Measurements from ENCODE around the gene TMEM106B.
"Not testable (repeated sequence)": the region's sequence is repeated elsewhere in the genome, so short reads cannot be mapped to it uniquely, and the experiment has no call there.

Gene TMEM106B

DNA sequence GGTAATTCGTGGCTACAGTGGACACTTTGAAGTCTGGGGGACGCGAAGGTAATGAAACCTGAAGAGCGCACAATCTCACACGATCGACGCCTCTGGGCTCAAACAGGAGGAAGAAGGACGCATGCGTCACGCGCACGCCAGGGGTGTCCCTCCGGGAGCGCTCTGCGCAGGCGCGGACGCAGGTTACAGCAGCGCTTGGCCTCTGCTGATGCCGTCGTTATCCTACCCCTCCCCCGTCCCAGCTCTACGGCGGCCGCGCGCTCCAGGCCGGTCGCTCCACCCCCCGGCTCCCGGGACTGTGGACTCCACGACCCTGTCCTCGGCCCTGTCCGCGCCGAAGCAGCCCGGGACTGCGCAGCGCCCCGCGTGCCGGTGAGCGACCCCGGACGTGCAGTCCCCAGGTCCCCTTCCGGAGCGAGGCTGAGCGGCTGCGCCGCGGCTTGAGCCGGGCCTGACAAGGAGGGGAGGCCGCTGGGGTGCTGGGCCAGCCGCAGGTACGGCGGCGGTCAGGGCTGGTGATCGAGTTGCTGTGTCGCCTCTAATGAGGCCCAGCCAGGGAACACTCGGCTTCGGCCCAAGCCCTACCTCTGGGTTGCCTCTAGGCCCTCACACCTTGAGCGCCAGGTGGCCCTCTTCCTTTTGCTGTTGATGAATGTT is at the start of gene TMEM106B:
Gene TMEM106B (plus strand): TSS at position 241 of the 657 bp plus-strand sequence. CDS start 3,517 bp downstream, outside the sequence.
- DNase-seq, result peak; percentile 97

DNA sequence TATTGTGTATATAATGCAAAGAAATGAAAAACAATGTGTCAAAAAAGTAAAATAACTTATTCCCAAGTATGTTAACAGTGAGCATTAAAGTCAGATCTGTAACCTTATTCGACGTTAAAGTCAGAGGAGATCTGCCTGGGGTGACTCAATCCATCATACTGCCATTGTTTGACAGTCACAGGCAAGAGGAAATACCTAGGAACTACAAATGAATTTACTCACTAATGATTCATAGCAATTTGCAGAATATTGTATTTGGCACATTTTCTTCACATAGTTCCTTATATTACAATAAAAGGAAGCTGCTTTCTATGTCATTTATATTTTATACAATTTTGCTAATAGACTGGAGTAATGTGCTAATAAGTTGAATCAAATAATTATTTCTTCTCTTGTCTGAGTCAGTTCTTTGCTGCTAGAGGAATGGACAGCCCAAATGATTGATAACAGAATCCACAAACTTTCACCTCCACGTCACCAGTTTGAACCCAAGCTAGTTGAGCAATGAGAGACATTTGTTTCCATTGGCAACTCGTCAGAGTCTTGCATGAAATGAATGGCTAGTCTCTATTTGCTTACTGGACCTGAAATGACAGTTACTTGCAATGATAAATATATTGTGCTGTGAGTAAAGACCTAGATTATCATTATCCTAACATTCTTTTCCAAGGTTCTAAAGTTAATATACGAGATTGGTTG is 48.5 kb upstream of the TMEM106B start:
- no peak for DNase-seq

DNA sequence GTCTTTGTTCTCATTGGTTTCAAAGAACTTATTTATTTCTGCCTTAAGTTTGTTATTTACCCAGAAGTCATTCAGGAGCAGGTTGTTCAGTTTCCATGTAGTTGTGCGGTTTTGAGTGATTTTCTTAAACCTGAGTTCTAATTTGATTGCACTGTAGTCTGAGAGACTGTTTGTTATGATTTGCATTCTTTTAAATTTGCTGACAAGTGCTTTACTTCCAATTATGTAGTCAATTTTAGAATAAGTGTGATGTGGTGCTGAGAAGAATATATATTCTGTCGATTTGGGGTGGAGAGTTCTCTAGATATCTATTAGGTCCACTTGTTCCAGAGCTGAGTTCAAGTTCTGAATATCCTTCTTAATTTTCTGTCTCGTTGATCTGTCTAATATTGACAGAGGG is 43.0 kb upstream of the TMEM106B start:
- not testable (repeated sequence) for DNase-seq

DNA sequence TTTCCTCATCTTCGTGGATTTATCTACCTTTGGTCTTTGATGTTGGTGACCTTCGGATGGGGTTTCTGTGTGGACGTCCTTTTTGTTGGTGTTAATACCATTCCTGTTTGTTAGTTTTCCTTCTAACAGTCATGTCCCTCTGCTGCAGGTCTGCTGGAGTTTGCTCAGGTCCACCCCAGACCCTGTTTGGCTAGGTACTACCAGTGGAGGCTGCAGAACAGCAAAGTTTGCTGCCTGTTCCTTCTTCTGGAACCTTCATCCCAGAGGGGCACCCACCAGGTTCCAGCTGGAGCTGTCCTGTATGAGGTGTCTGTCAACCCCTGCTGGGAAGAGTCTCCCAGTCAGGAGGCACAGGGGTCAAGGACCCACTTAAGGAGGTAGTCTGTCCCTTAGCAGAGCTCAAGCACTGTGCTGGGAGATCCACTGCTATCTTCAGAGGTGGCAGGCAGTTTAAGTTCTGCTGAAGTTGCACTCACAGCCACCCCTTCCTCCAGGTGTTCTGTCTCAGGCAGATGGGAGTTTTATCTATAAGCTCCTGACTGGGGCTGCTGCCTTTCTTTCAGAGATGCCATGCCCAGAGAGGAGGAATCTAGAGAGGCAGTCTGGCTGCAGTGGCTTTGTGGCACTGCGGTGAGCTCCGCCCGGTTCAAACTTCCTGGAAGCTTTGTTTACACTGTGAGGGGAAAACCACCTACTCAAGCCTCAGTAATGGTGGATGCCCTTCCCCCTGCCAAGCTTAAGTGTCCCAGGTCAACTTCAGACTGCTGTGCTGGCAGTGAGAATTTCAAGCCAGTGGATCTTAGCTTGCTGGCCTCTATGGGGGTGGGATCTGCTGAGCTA is 40.9 kb upstream of the TMEM106B start:
- not testable (repeated sequence) for DNase-seq

DNA sequence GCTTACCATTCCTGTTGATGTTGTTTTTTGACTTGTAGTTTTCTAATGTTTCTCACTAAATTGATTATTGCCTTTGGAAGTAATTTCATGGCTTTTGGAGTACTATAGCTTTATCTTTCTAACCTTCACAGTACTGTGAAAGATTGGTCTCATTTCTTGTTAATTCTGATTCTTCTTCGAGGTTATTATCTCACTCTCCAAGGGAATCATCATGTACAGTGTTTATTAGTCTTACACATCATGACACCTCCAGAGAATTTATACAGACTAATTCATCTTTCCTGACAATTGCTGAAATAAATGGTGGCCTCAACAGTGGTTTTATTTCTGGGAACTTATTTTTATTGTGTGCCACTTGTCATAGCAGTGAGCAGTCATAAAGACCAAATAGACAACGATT is 37.4 kb upstream of the TMEM106B start:
- no peak for DNase-seq

DNA sequence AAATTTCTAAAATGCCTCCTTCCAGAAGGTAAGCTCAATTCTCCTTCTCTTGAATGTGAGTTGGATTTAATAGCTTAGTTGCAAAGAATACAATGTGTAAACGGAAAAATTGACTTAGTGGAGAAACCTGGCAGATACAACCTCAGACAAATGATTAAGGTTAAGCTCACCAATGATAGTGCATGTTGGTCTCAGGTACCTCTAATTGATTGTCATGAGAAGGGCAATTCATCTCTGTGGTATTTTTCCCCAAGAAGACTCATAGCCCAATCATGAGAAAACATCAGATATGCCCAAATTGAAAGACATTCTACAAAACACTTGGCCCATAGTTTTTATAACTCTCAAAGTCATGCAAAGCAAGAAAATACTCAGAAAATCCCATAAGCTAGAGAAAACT is 36.2 kb upstream of the TMEM106B start:
- DNase-seq, result no peak

DNA sequence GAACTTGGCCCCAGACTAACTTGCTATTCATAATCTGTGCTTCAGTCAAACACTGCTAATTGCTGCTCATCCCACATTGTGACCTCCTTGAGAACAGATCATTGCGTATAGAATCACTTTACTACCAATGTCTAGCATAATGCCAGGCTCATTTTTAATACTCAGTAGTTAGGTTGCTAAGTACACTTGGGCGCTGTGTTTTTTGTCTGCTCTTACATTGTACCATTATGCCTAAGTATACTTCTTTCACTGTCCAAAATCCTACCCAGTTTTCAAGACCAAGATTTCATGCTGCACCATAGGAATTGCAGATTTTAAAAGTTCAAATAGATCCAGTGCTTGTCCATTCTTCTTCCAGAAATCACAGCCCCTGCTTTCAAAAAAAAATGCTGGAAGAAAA is 32.8 kb upstream of the TMEM106B start:
- DNase-seq, result no peak

DNA sequence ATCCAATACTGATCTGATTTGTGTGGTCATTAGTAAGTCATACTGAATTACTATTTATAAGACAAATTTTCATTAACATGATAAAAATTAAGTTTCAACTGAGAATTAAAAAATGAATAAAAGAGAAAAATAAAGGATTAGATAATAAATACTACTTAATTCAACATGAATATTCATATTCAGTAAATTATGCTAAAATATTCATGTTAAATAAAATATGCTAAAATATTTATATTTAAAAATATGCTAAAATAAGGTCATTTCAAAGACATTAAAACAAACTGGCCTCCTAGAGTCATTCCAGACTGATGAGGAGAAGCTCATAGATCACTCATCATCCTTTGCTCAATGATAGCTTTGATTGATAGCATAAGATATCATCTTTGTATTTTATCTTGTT is 16.7 kb upstream of the TMEM106B start:
- no peak for DNase-seq

DNA sequence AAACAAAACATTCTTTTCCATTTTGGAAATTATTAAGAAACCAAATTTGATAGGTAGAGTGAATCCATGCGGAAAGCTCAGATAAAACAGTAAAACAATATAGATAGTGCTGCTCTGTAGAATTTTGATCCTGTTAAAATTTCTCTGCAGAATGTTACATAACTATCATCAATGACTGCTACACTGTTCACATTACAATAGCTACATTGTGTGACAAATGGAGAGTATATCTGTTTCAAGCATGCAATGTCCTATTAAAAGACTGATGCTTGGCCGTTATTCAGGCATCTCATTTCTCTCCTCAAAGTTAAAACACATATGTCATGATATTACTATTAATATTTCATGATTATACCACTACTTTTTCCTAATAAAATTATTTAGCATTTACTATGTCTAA is 14.7 kb upstream of the TMEM106B start:
- no peak for DNase-seq

DNA sequence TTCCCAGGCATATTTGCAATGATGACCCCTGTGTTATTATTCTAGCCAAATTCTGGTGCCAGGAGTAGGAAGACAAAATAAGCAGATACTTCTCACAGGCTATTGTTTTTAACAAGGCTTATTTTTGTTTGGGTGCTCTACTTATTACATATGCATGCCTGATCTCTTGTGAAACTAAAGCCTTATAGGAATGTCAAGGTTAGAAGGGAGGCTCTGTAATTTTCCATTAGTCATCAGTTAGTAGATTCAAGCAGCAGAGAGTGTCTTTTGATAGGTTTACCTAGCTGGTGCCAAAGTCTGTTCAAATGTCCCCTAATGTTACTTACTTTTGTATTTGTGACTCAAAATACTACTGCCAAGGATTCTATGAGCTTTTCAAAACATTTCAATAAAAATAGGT is 11.7 kb upstream of the TMEM106B start:
- DNase-seq, result no peak

DNA sequence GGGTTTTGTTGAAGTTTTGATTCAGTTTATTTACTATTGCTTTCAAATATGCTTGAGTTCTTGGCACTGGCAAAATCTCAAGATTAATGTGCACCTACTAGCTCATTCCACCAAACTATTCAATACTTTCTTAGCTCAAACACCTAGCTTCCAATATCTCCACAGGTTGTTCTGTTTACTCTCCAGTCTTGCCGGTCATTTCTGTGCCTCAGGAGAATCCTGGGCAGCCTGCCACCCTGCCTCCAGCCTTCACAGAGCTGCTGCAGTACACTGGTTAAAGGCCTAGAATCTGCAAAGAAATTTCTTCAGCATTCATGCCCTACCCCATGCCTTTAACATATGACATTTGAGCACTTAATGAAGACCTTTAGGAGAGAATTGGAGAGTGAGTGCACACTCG is 4.0 kb upstream of the TMEM106B start:
- no peak for DNase-seq

DNA sequence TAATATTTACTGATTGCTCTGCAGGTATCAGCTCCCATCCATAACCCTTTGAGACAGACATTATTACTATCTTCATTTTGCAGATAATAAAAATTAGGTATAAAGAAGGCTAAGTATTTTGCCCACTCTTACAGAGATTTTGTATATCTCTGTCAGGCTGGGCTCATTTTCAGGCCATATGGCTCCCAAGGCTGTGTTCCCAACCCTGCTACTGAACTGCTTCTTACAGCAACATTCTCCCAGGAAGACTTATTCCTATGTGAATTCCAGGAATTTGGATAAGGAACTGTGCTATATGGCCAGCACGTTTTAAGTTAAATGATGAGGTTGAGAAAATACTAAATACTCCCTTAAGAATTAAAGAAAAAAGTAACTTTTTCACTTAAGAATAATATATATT is 1.9 kb upstream of the TMEM106B start:
- DNase-seq, result no peak

DNA sequence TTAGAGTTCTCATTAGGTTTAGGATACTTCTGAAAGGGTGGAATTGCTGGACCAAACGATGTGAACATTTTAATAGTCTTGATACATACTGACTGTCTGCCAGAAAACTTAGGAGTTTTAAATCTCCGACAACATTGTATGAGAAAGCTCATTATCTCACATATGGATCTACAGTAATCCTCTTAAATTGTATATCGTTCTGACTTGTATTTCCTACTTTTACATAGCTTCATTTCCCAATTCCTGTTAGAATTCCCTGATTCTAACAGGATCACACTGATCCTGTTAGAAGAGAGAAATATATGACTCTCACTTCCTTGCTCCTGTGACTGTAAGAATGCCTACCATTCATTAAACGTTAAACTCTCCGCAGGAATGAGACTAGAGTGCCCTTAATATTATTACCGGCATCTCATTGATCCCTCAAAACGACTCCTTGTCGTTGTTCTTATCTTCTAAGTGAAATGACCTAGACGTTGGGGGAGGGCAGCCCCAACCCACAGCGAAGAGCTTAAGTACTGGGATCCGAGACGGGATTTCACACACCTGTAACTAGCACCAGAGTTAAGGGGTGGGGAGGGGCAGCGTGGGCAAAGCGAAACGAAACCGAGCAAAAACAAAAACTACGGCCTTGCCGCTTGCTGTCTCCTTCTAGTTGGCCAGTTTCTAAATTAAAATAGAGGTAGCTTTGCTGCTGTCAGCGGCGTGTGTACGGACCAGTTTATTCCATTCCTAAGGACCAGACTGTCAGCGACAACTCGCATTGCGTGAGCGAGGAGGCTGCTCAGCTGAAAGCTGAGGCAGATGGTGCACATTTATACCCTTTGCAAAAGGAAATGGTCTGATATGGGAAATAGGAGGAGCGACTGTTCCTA is 678 bp upstream of the TMEM106B start:
- DNase-seq, result peak; percentile 52

DNA sequence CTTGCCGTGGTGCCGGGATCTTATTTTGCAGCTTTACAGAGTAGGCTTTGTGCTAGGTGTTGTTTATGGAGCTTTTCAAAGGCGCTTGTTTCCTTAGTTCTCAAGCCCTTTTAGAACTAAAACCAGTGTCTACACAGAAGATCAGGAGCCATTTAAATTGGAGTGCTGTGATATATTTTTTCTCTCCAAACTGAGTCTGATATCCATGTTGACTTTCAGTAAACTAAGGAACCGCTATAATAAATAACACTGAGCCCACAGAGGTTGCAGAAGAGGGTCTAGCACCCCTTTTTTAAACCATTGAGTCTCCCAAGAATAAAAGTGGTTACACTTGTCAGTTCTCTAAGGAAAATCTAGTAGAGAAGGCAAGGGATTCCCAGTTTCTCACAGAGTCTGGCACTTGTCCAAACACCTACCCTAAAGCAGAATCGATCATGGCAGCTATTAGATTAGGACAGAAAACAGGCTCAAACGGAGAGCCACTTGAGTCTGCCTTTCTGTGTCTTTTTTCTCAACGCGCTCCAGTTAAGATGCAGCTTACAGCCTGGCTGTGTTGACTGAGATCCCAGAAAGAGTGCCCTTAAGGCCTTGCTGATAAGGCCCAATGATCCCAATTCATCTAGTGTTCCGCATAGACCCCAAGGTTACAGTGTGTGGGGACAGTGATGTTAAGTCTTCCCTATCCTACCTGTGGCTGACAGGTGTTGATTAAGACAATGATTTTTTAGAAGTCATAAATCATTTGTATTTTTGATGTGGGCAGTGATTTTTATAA is 804 bp downstream of the TMEM106B start:
- no peak for DNase-seq

DNA sequence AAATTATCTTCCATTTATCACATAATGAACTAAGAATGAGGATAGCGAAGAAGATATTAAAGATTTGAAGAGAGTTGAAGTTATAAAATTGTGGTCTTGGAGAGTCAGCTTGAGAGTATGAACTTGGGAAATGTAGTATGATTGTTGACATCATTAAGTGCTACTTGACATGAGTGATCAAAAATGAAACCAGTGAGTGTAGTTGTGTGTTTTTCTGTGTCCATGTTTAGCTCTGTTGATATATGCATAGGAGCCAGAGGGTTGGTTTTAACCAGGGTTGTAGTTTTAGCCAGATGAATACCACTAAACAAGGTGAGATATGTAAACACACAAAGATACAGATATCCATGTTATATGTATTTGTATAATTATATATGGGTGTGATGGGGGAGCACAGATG is 6.2 kb downstream of the TMEM106B start:
- no peak for DNase-seq

DNA sequence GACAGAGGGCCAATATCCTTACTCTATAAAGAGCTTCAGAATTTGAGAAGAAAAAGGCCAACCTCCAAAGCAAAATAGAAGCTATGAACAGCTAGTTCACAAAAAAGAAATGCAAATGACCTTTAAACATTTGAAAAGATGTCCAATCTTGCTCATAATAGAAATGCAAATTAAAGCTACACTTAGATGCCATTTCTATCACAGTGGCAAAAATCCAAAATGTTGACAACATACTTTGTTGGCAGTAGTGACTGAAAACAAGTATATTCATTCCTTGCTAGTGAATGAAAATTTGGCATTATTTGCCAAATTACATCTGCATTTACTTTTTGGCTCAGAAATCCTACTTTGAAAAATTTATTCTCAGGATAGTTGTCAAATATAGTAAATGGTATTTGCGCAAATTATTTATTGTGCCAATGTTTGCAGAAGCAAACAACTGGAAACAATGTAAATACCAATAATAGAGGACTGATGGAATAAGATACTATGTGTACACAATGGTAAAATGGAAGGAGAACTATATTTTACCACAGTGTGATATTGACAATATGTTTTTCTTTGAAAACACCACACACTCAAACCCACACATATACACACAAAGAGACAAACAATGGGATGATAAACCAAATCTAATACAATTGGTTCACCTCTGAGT is 9.4 kb downstream of the TMEM106B start:
- DNase-seq, result no peak

DNA sequence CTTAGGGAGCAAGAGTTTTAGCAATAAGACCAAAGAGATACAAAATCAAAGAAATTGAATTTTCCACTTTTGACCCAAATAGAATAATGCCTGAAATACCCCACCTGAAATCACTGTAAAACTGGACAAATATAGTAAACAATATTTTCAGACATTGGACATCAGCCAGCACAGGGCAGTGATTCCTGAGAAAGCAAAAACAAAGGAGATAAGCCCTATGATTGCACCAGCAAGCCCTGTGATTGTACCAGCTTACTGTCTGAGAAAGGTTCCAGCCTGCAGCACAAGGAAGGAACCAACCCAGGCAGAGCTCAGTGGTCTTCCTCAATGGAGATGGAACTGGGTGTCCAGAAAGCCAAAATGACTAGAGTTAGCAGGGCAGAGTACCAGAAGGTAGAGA is 10.3 kb downstream of the TMEM106B start:
- no peak for DNase-seq

DNA sequence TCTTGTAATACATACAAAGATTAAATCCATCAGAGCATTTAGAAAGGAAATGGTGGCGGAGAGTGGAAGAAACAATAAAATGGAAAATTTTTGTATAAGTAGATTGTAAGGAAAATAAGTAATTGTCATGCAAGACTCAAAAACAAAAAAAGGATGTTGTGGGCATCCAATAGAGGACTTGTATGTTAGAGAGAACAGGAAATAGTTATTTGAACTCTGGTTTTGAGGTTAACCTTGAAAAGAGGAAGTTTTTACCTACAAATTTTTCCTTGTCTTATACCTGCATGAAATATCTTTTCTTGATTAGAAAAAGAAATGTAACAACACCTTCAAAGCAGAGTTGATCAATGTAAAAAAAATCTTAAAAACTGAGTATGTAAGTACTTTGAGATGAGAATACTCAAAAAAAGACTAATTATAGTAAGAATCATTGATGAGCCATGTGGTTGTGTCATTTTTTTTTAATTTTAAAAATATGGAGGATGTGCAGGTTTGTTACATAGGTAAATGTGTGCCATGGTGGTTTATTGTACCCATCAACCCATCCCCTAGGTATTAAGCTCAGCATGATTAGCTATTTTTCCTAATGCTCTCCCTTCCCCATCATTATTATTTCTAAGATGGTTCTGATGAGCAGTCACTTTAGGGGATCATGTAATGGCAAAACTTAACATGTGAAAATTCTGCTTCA is 11.9 kb downstream of the TMEM106B start:
- DNase-seq, result no peak

DNA sequence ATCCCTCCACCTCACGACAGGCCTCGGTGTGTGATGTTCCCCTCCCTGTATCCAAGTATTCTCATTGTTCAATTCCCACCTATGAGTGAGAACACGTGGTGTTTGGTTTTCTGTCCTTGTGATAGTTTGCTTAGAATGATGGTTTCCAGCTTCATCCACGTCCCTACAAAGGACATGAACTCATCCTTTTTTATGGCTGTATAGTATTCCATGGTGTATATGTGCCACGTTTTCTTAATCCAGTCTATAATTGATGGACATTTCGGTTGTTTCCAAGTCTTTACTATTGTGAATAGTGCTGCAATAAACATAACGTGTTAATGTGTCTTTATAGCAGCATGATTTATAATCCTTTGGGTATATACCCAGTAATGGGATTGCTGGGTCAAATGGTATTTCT is 13.9 kb downstream of the TMEM106B start:
- not testable (repeated sequence) for DNase-seq

DNA sequence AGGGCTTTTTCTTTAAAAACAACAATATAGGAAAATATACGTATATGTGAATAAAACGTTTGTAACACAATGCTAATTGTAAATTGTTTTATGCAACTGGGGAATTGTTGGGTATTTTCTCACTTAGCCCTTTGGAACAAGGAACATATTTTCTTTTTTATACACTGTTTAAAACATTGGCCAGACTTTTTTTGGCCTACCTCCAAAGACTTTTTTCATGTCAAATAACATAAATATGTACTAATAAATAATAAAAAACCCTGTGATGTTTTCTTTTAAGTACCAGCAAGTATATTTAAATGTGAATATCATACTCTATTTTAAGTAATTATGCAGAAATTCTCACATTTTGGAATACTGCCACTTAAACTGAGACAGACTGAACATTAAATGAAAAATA is 15.7 kb downstream of the TMEM106B start:
- no peak for DNase-seq

DNA sequence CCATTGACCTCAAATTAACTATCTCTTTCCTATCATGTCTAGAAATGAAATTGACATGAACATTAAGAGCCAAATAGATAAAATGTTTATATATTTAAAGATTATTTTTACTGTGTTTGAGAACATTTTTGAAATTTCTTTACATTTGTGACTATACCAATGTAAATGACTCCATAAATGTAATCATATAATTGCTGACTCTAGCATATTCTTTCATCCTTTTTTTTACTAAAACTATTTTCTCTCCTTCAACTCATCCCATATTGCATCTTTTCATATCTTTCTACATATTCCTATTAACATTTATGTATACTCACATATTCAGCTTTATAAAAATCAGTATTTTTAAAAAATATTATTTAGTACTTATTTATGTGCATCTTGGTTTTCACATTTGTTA is 16.9 kb downstream of the TMEM106B start:
- DNase-seq, result no peak
